Endothelial cell of umbilical vein (primary cell): Measurements from ENCODE around the gene MAP3K14. TPM values are rescaled to one million over a fixed set of nuclear protein-coding genes. Genes with fewer than 3 reads are reported as not detected.

Experiments used
- BruUV-seq: library from RNA; stranded (reverse); fragments of 400-500 nt; replicated peaks from 2 replicates; lab custom pipeline; 2021; lab: Mats Ljungman, UMichigan
- CTCF ChIA-PET: fragments of 300-600, 350-600 bp; sonication (Branson Sonifier 250); formaldehyde crosslinking; loops from one replicate; lab custom pipeline; 2021; ENCODE audit warnings: antibody characterized with exemption, inconsistent platforms; lab: Charles Lee
- POLR2A ChIA-PET: fragments of 300-600, 350-600 bp; sonication (Branson Sonifier 250); formaldehyde crosslinking; loops from one replicate; lab custom pipeline; 2021; ENCODE audit warnings: antibody characterized with exemption, inconsistent platforms; lab: Charles Lee
- DNase-seq: peaks from one replicate; pipeline ENCODE4 v3.0.0-alpha.2; 2011; ENCODE audit warnings: low read depth, low spot score
- FAIRE-seq: peaks from 2 replicates; lab custom pipeline; 2011; peaks lifted over from hg19 to GRCh38; lab: Jason Lieb, UNC
- H2AFZ ChIP-seq: 2 replicates; pipeline ENCODE4 v1.6.0; 2012; ENCODE audit warnings: low read depth, low read length, control low read depth, inconsistent platforms
- H3K27ac ChIP-seq: 2 replicates; pipeline ENCODE4 v1.5.1; 2011; ENCODE audit warnings: low read depth, mild to moderate bottlenecking, control low read depth, low read length, moderate library complexity; ENCODE audit not compliant: insufficient read depth
- H3K27me3 ChIP-seq, 2 experiments: 2 replicates each; pipeline versions ENCODE4 v1.6.0 to v1.6.1; 2011; ENCODE audit warnings: low read length in 2 of 2, mixed read lengths in 1 of 2; ENCODE audit not compliant: control insufficient read depth in 2 of 2, insufficient read depth in 2 of 2
- H3K36me3 ChIP-seq, 2 experiments: 2 replicates in 1 of 2; 3 replicates in 1 of 2; pipeline ENCODE4 v1.5.1; 2011; ENCODE audit warnings: low read length in 2 of 2, mild to moderate bottlenecking in 1 of 2, moderate library complexity in 1 of 2; ENCODE audit not compliant: control insufficient read depth in 2 of 2, insufficient read depth in 2 of 2; ENCODE audit errors: extremely low read depth in 1 of 2
- H3K4me1 ChIP-seq: 3 replicates; pipeline ENCODE4 v1.5.1; 2011; ENCODE audit warnings: mild to moderate bottlenecking, low read length; ENCODE audit not compliant: control insufficient read depth, insufficient read depth; ENCODE audit errors: extremely low read depth
- H3K4me2 ChIP-seq: 2 replicates; pipeline ENCODE4 v1.6.1; 2011; ENCODE audit warnings: low read length, control low read depth, mixed read lengths; ENCODE audit not compliant: insufficient read depth
- H3K4me3 ChIP-seq, 3 experiments: fragments of 200-600 bp in 1 of 3; sonication (generic), shearing (Covaris generic) in 1 of 3; replicated peaks in 1 of 3; 2 replicates each; pipeline ENCODE4 v1.5.1; 2011 to 2016; ENCODE audit warnings: control low read depth in 3 of 3, low read length in 3 of 3, mild to moderate bottlenecking in 2 of 3, inconsistent platforms in 1 of 3, low read depth in 1 of 3, moderate library complexity in 1 of 3; ENCODE audit not compliant: insufficient read depth in 1 of 3
- H3K79me2 ChIP-seq: 2 replicates; pipeline ENCODE4 v1.6.0; 2012; ENCODE audit warnings: low read length, inconsistent platforms; ENCODE audit not compliant: control insufficient read depth, insufficient read depth
- H3K9ac ChIP-seq: replicated peaks from 2 replicates; pipeline ENCODE3; 2011; ENCODE audit warnings: low read length, control low read depth; ENCODE audit not compliant: insufficient read depth; ENCODE audit errors: extremely low read depth
- H3K9me1 ChIP-seq: replicated peaks from 3 replicates; pipeline ENCODE4 v1.6.0; 2011; ENCODE audit warnings: mild to moderate bottlenecking, low read length; ENCODE audit not compliant: control insufficient read depth, insufficient read depth; ENCODE audit errors: extremely low read depth
- H3K9me3 ChIP-seq: replicated peaks from 2 replicates; pipeline ENCODE4 v1.5.1; 2012; ENCODE audit warnings: low read length, inconsistent platforms; ENCODE audit not compliant: control insufficient read depth, insufficient read depth
- H4K20me1 ChIP-seq: replicated peaks from 2 replicates; pipeline ENCODE3; 2011; ENCODE audit warnings: mild to moderate bottlenecking, low read length; ENCODE audit not compliant: control insufficient read depth, insufficient read depth; ENCODE audit errors: extremely low read depth
- CTCF ChIP-seq, 2 donors: IDR thresholded peaks; 1 replicate in 1 of 2; 2 replicates in 1 of 2; pipeline ENCODE4 v1.5.1; 2011; ENCODE audit warnings: low read length in 2 of 2, mild to moderate bottlenecking in 2 of 2, moderate library complexity in 2 of 2, control low read depth in 1 of 2, inconsistent platforms in 1 of 2, low read depth in 1 of 2; ENCODE audit not compliant: insufficient read depth in 1 of 2; ENCODE audit errors: extremely low read depth in 1 of 2
- EZH2 ChIP-seq: IDR thresholded peaks from 2 replicates; pipeline ENCODE4 v1.6.1; 2012; ENCODE audit warnings: borderline replicate concordance, low read depth, mild to moderate bottlenecking, moderate library complexity, low read length, inconsistent platforms; ENCODE audit not compliant: severe bottlenecking
- FOS ChIP-seq: IDR thresholded peaks from 2 replicates; pipeline ENCODE4 v1.6.1; 2011; ENCODE audit warnings: mild to moderate bottlenecking, low read length, moderate library complexity, borderline replicate concordance; ENCODE audit not compliant: insufficient read depth
- JUN ChIP-seq: IDR thresholded peaks from 2 replicates; pipeline ENCODE4 v1.6.1; 2011; ENCODE audit warnings: borderline replicate concordance, low read depth; ENCODE audit not compliant: insufficient read length, insufficient read depth
- MAX ChIP-seq: IDR thresholded peaks from 2 replicates; pipeline ENCODE4 v1.6.1; 2011; ENCODE audit not compliant: insufficient read depth, insufficient read length
- MYC ChIP-seq: IDR thresholded peaks from one replicate; pipeline ENCODE4 v1.6.1; 2011; ENCODE audit warnings: mild to moderate bottlenecking, low read depth, low read length
- POLR2A ChIP-seq: IDR thresholded peaks from 2 replicates; pipeline ENCODE4 v1.6.1; 2012; ENCODE audit warnings: low read depth, mild to moderate bottlenecking, control low read depth, low read length
- POLR2AphosphoS5 ChIP-seq: IDR thresholded peaks from 2 replicates; pipeline ENCODE4 v1.6.1; 2012; ENCODE audit warnings: low read depth, mild to moderate bottlenecking, control low read depth, low read length, moderate library complexity; ENCODE audit not compliant: insufficient read depth
- dilution Hi-C: fragments of 300-500 bp; cut with MboI; formaldehyde crosslinking; loops from one replicate; pipeline ENCODE4 v1.15.0; 2019; ENCODE audit warnings: low sequenced_read_pairs; ENCODE audit not compliant: extremely low pct_ligation_motif_present
- intact Hi-C: fragments of 100-400 bp; cut with micrococcal nuclease; formaldehyde crosslinking; loops from one replicate; pipeline ENCODE4 v1.10.0; 2022
- polyA plus RNA-seq, 4 experiments: library from polyadenylated mRNA; depleted of rRNA in 3 of 4; stranded (reverse) in 3 of 4; unstranded in 1 of 4; fragments of >200 nt; gene quantifications; 2 replicates each; pipeline versions ENCODE4 v1.2.1 to v1.2.3, GENCODE V29; 2011 to 2012; ENCODE audit warnings: missing spikeins in 1 of 4
- total RNA-seq: library from RNA; stranded (reverse); gene quantifications from 2 replicates; pipeline ENCODE4 v1.2.3, GENCODE V29; 2021

Gene MAP3K14
- total and polyA plus RNA-seq, 2 donors (not counting 3 experiments of a cell fraction or from before 2014, with no cell fraction given), result 5.4 to 9.8 TPM

- no peak overlapping the region for H3K4me3 ChIP-seq
- ChIA-PET CTCF (interaction anchor here (2.0 kb wide), 1 partner anchor 25 kb away, joined by 6 read pairs; no protein-coding TSS in a partner anchor), POLR2A (no interaction called here)
- H3K9me3 ChIP-seq, result no peaks in the 10 kb centered on the region
- FAIRE-seq (peak; percentile 44), DNase-seq (no peak)
- no TSS peak for BruUV-seq
- no peaks in the 10 kb centered on the region for H3K79me2 ChIP-seq
- no peaks in the 10 kb centered on the region for H3K27me3 ChIP-seq
- intact Hi-C loops (loop anchor here (2.0 kb wide), 1 partner anchor 31 kb away; no protein-coding TSS in a partner anchor), dilution Hi-C loops (no loop called here)
- no peak overlapping the region for H3K4me2 ChIP-seq
- H3K4me1 ChIP-seq, result peaks cover 32% of the 10 kb centered on the region
- H3K36me3 ChIP-seq, result no peaks in the 10 kb centered on the region
- H3K9ac ChIP-seq, result no peak overlapping the region
- H2AFZ ChIP-seq, result peak overlapping the region; percentile 9
- no peak overlapping the region for H3K27ac ChIP-seq
- no peaks in the 10 kb centered on the region for H3K9me1 ChIP-seq
- H4K20me1 ChIP-seq, result no peaks in the 10 kb centered on the region
- no peak for TF ChIP-seq JUN
- TF ChIP-seq EZH2, result no peak
- no peak for TF ChIP-seq CTCF (IDR thresholded peaks at IDR 0.05; ENCODE audit: extremely low read depth in 1 of 2, insufficient read depth in 1 of 2, low read depth in 1 of 2, low read length in 2 of 2)
- TF ChIP-seq POLR2A, result no peak
- no peak for TF ChIP-seq MAX
- TF ChIP-seq FOS, result no peak
- no peak for TF ChIP-seq MYC
- no peak for TF ChIP-seq POLR2AphosphoS5
Observed at GRCh38 chr17:45339646-45340605, 23.1 kb upstream of the MAP3K14 start.
